ENCODE results near the gene PTPN6. TPM values are rescaled to one million over a fixed set of nuclear protein-coding genes. Genes with fewer than 3 reads are reported as not detected.

Gene PTPN6
- polyA plus RNA-seq, 3 donors: 449 to 764 (median 562) TPM

GRCh38 chr12:6963791-6964413 is 12.7 kb downstream of the PTPN6 start:
- Histone ChIP-seq H4K20me1 (ENCODE audit: insufficient read depth, low read length) (peaks cover 37% of the 10 kb centered on the region), H3K4me3 (replicated peaks in 1 of 3; ENCODE audit: low read depth in 2 of 3, low read length in 3 of 3) (no peak overlapping the region), H3K4me1 (ENCODE audit: control insufficient read depth in 1 of 2, insufficient read depth in 2 of 2, low read length in 2 of 2) (peaks cover 57 to 66% of the 10 kb centered on the region in 2 donors), H3K9ac (ENCODE audit: insufficient read depth, low read length, poor library complexity, severe bottlenecking) (no peak overlapping the region), H3K4me2 (replicated peaks; ENCODE audit: extremely low read depth, low read length, poor library complexity, severe bottlenecking) (no peak overlapping the region), H3K79me2 (ENCODE audit: insufficient read depth, low read length) (peaks cover 29% of the 10 kb centered on the region), H3K36me3 (replicated peaks in 1 of 2; ENCODE audit: control insufficient read depth in 1 of 2, insufficient read depth in 2 of 2, low read length in 2 of 2) (peaks cover 52 to 55% of the 10 kb centered on the region in 2 donors), H3K9me3 (replicated peaks in 1 of 2; ENCODE audit: control insufficient read depth in 1 of 2, insufficient read depth in 1 of 2, low read length in 2 of 2) (no peaks in the 10 kb centered on the region), H3K27ac (ENCODE audit: low read depth in 1 of 2, low read length in 2 of 2) (no peak overlapping the region), H2AFZ (ENCODE audit: insufficient read depth, low read depth, low read length, poor library complexity, severe bottlenecking) (no peak overlapping the region), H3K27me3 (ENCODE audit: control insufficient read depth in 2 of 2, insufficient read depth in 2 of 2, low read length in 2 of 2) (no peaks in the 10 kb centered on the region)
- H3K4me1 Mint-ChIP-seq: peaks cover 65% of the 10 kb centered on the region
- no peak for DNase-seq
- peaks cover 46 to 69% of the 10 kb centered on the region in 2 donors for H3K36me3 Mint-ChIP-seq
- intact Hi-C loops (cut with micrococcal nuclease): loop anchor here (1.0 to 5.0 kb wide), 3 partner anchors 18 to 95 kb away; partner anchors contain the start of gene SPSB2 (in 1 of the 2)
- peaks cover 0 to 7% (median 0%) of the 10 kb centered on the region in 3 donors for H3K27me3 Mint-ChIP-seq (ENCODE audit: low read depth in 3 of 3)
- H3K4me3 Mint-ChIP-seq: no peak overlapping the region
- no peak for TF ChIP-seq CTCF (IDR thresholded peaks at IDR 0.05)
- H3K9me3 Mint-ChIP-seq: peaks cover 0 to 2% (median 0%) of the 10 kb centered on the region in 7 donors
- H3K27ac Mint-ChIP-seq: peak overlapping the region in 6 of 7 donors; percentile 18 to 89 (median 70)
- WGBS (ENCODE audit: insufficient coverage): 74% methylated on average over 12 of the region's 17 CpGs

- no peak for TF ChIP-seq CTCF (IDR thresholded peaks at IDR 0.05)
- Histone ChIP-seq H3K9ac (ENCODE audit: insufficient read depth, low read length, poor library complexity, severe bottlenecking) (no peak overlapping the region), H3K4me2 (replicated peaks; ENCODE audit: extremely low read depth, low read length, poor library complexity, severe bottlenecking) (peak overlapping the region; percentile 9), H3K27me3 (ENCODE audit: control insufficient read depth in 2 of 2, insufficient read depth in 2 of 2, low read length in 2 of 2) (no peaks in the 10 kb centered on the region), H4K20me1 (ENCODE audit: insufficient read depth, low read length) (peaks cover 34% of the 10 kb centered on the region), H3K4me3 (replicated peaks in 1 of 3; ENCODE audit: low read depth in 2 of 3, low read length in 3 of 3) (no peak overlapping the region), H2AFZ (ENCODE audit: insufficient read depth, low read depth, low read length, poor library complexity, severe bottlenecking) (no peak overlapping the region), H3K9me3 (replicated peaks in 1 of 2; ENCODE audit: control insufficient read depth in 1 of 2, insufficient read depth in 1 of 2, low read length in 2 of 2) (no peaks in the 10 kb centered on the region), H3K27ac (ENCODE audit: low read depth in 1 of 2, low read length in 2 of 2) (peak overlapping the region; percentile 30), H3K36me3 (replicated peaks in 1 of 2; ENCODE audit: control insufficient read depth in 1 of 2, insufficient read depth in 2 of 2, low read length in 2 of 2) (peaks cover 52 to 56% of the 10 kb centered on the region in 2 donors), H3K79me2 (ENCODE audit: insufficient read depth, low read length) (peaks cover 29% of the 10 kb centered on the region), H3K4me1 (ENCODE audit: control insufficient read depth in 1 of 2, insufficient read depth in 2 of 2, low read length in 2 of 2) (peaks cover 57 to 66% of the 10 kb centered on the region in 2 donors)
- Mint-ChIP-seq H3K4me1 (peaks cover 65% of the 10 kb centered on the region), H3K4me3 (no peak overlapping the region), H3K9me3 (peaks cover 0 to 2% (median 0%) of the 10 kb centered on the region in 7 donors), H3K27me3 (ENCODE audit: low read depth in 3 of 3) (peaks cover 0 to 5% (median 0%) of the 10 kb centered on the region in 3 donors), H3K27ac (peak overlapping the region; percentile 40 to 89 (median 82)), H3K36me3 (peaks cover 47 to 67% of the 10 kb centered on the region in 2 donors)
- no peak for DNase-seq
- intact Hi-C loops (cut with micrococcal nuclease): loop anchor here (1.0 to 5.0 kb wide), 3 partner anchors 18 to 96 kb away; partner anchors contain the start of gene SPSB2 (in 1 of the 2)
- WGBS (ENCODE audit: insufficient coverage): 65% methylated on average over 4 of the region's 8 CpGs
Measured at GRCh38 chr12:6964605-6965025, 13.5 kb downstream of the PTPN6 start.

Measured in CD14-positive monocyte (primary cell).